Activated B cell treated with CpG ODN at 0.5 μM for 24 hours (primary cell): Measurements from ENCODE around the gene SCAMP5. TPM values are rescaled to one million over a fixed set of nuclear protein-coding genes. Genes with fewer than 3 reads are reported as not detected.

Source experiments
- ATAC-seq: fragments of 200-7000 bp; cut with Tn5 transposase; one replicate; pipeline ENCODE4 v1.10.0; 2021; ENCODE audit warnings: low read depth, mild to moderate bottlenecking, moderate library complexity
- CTCF ChIA-PET: fragments of 350-600 bp; sonication (Branson Sonifier 250); formaldehyde crosslinking; loops from one replicate; lab custom pipeline; 2021; ENCODE audit warnings: antibody characterized with exemption; lab: Charles Lee
- POLR2A ChIA-PET: fragments of 350-600 bp; sonication (Branson Sonifier 250); formaldehyde crosslinking; loops from one replicate; lab custom pipeline; 2021; ENCODE audit warnings: antibody characterized with exemption; lab: Charles Lee
- DNase-seq: peaks from one replicate; pipeline ENCODE4 v3.0.0; 2022
- H3K27ac Mint-ChIP-seq: one replicate; pipeline ENCODE4 v1.8.0; 2020; ENCODE audit warnings: mixed read lengths
- H3K27me3 Mint-ChIP-seq: one replicate; pipeline ENCODE4 v1.8.0; 2021; ENCODE audit warnings: mixed read lengths
- H3K36me3 Mint-ChIP-seq: one replicate; pipeline ENCODE4 v1.8.0; 2021; ENCODE audit warnings: low read depth, mixed read lengths
- H3K4me1 Mint-ChIP-seq: one replicate; pipeline ENCODE4 v1.8.0; 2021; ENCODE audit warnings: mixed read lengths
- H3K4me3 Mint-ChIP-seq: one replicate; pipeline ENCODE4 v1.8.0; 2020; ENCODE audit warnings: mild to moderate bottlenecking, mixed read lengths
- H3K9me3 Mint-ChIP-seq: one replicate; pipeline ENCODE4 v1.8.0; 2020; ENCODE audit warnings: mixed read lengths
- CTCF ChIP-seq: fragments of 200-600 bp; IDR thresholded peaks from one replicate; pipeline ENCODE4 v1.8.0; 2022; ENCODE audit warnings: antibody characterized with exemption, mild to moderate bottlenecking
- intact Hi-C: fragments of 100-400 bp; cut with micrococcal nuclease; formaldehyde crosslinking; loops from one replicate; pipeline ENCODE4 v1.15.1; 2024
- total RNA-seq: library from RNA; stranded (reverse); gene quantifications from 2 replicates; pipeline ENCODE4 v1.2.3, GENCODE V29; 2022

Gene SCAMP5
- total RNA-seq, 1 donor from 2014 or later, result 0.62 TPM

GRCh38 chr15:75044258-75044878 is 49.0 kb downstream of the SCAMP5 start:
- intact Hi-C loops, result loop anchor here (5.0 kb wide), 1 partner anchor 408 kb away; the partner anchor contains the start of gene SIN3A
- DNase-seq (no peak), ATAC-seq (no peak)
- H3K4me3 Mint-ChIP-seq, result no peak overlapping the region
- CTCF ChIA-PET, result interaction anchor here (0.9 to 3.9 kb wide), 14 partner anchors 11 to 162 kb away, joined by 3 to 149 read pairs (median 8); no protein-coding TSS in a partner anchor
- POLR2A ChIA-PET, result interaction anchor here (1.1 to 2.2 kb wide), 14 partner anchors 8 to 596 kb away, joined by 3 to 40 read pairs (median 8); partner anchors contain the start of genes IMP3, PPCDC and SNUPN
- peaks cover 60% of the 10 kb centered on the region for H3K4me1 Mint-ChIP-seq
- TF ChIP-seq CTCF, result no peak
- no peaks in the 10 kb centered on the region for H3K27me3 Mint-ChIP-seq
- H3K27ac Mint-ChIP-seq, result no peak overlapping the region
- no peaks in the 10 kb centered on the region for H3K9me3 Mint-ChIP-seq
- H3K36me3 Mint-ChIP-seq, result peaks cover 6% of the 10 kb centered on the region

- Mint-ChIP-seq H3K9me3 (no peaks in the 10 kb centered on the region), H3K36me3 (peaks cover 6% of the 10 kb centered on the region), H3K4me3 (no peak overlapping the region), H3K27ac (no peak overlapping the region), H3K27me3 (no peaks in the 10 kb centered on the region), H3K4me1 (peaks cover 58% of the 10 kb centered on the region)
- CTCF ChIA-PET, result no interaction called here
- no peak for TF ChIP-seq CTCF
- DNase-seq, result no peak
- POLR2A ChIA-PET, result interaction anchor here (0.5 kb wide), 1 partner anchor 105 kb away, joined by 4 read pairs; no protein-coding TSS in a partner anchor
- no peak for ATAC-seq
- intact Hi-C loops, result no loop called here
Observed at GRCh38 chr15:75045332-75046015, 50.1 kb downstream of the SCAMP5 start.

- Mint-ChIP-seq H3K36me3 (peaks cover 6% of the 10 kb centered on the region), H3K4me3 (no peak overlapping the region), H3K9me3 (no peaks in the 10 kb centered on the region), H3K4me1 (peaks cover 44% of the 10 kb centered on the region), H3K27me3 (no peaks in the 10 kb centered on the region), H3K27ac (no peak overlapping the region)
- no peak for TF ChIP-seq CTCF
- no peak for DNase-seq
- CTCF ChIA-PET, result no interaction called here
- POLR2A ChIA-PET, result no interaction called here
- no peak for ATAC-seq
- intact Hi-C loops, result no loop called here
Observed at GRCh38 chr15:75048394-75048793, 53.0 kb downstream of the SCAMP5 start.

- Mint-ChIP-seq H3K4me1 (peaks cover 34% of the 10 kb centered on the region), H3K36me3 (peaks cover 6% of the 10 kb centered on the region), H3K4me3 (no peak overlapping the region), H3K9me3 (no peaks in the 10 kb centered on the region), H3K27me3 (no peaks in the 10 kb centered on the region), H3K27ac (no peak overlapping the region)
- intact Hi-C loops, result no loop called here
- POLR2A ChIA-PET, result no interaction called here
- DNase-seq, result no peak
- no peak for TF ChIP-seq CTCF
- ATAC-seq, result no peak
- CTCF ChIA-PET, result no interaction called here
Observed at GRCh38 chr15:75049392-75049791, 54.0 kb downstream of the SCAMP5 start.

GRCh38 chr15:75050283-75050682 is 54.9 kb downstream of the SCAMP5 start:
- Mint-ChIP-seq H3K36me3 (peaks cover 6% of the 10 kb centered on the region), H3K4me1 (peaks cover 25% of the 10 kb centered on the region), H3K27ac (no peak overlapping the region), H3K27me3 (no peaks in the 10 kb centered on the region), H3K9me3 (no peaks in the 10 kb centered on the region), H3K4me3 (no peak overlapping the region)
- intact Hi-C loops, result no loop called here
- ChIA-PET POLR2A (interaction anchor here (0.6 kb wide), 2 partner anchors 18 to 136 kb away, joined by 4 to 5 read pairs; no protein-coding TSS in a partner anchor), CTCF (no interaction called here)
- ATAC-seq (no peak), DNase-seq (no peak)
- no peak for TF ChIP-seq CTCF
